Prostate gland (tissue), 2 donors: ENCODE results near the gene COQ10B. TPM values are rescaled to one million over a fixed set of nuclear protein-coding genes. Genes with fewer than 3 reads are reported as not detected.

Experiments
- DNase-seq: peaks from one replicate; pipeline ENCODE4 v3.0.0-alpha.2; 2019; ENCODE audit warnings: low spot score
- H3K27ac ChIP-seq, 2 donors: fragments of 200-600 bp; sonication (generic); 2 replicates each; pipeline ENCODE4 v1.5.1; 2017 to 2019
- H3K27me3 ChIP-seq: fragments of 200-600 bp; sonication (generic); replicated peaks from 2 replicates; pipeline ENCODE4 v1.5.1; 2019; ENCODE audit not compliant: insufficient read depth
- H3K36me3 ChIP-seq, 2 donors: fragments of 200-600 bp; sonication (generic); 1 replicate in 1 of 2; 2 replicates in 1 of 2; pipeline versions ENCODE4 v1.5.1 to v1.8.1; 2017 to 2019
- H3K4me1 ChIP-seq: fragments of 200-600 bp; sonication (generic); replicated peaks from 2 replicates; pipeline ENCODE4 v1.5.1; 2019
- H3K4me3 ChIP-seq, 2 donors: fragments of 200-600 bp; sonication (generic); 2 replicates each; pipeline ENCODE4 v1.5.1; 2017 to 2019
- H3K9me3 ChIP-seq: fragments of 200-600 bp; sonication (generic); 2 replicates; pipeline ENCODE4 v1.5.1; 2017
- CTCF ChIP-seq, 4 experiments: fragments of 200-600 bp in 2 of 4; fragments of 450-650 bp in 2 of 4; sonication (generic) in 2 of 4; IDR thresholded peaks; 1 replicate in 3 of 4; 2 replicates in 1 of 4; pipeline ENCODE4 v1.5.1; 2016 to 2019; ENCODE audit warnings: antibody characterized with exemption in 4 of 4, mild to moderate bottlenecking in 2 of 4, moderate library complexity in 2 of 4
- POLR2A ChIP-seq: fragments of 450-650 bp; IDR thresholded peaks from one replicate; pipeline ENCODE4 v1.6.1; 2016; ENCODE audit warnings: antibody characterized with exemption, mild to moderate bottlenecking
- POLR2AphosphoS5 ChIP-seq: sonication (generic); formaldehyde crosslinking; IDR thresholded peaks from one replicate; pipeline ENCODE4 v1.6.1; 2017; ENCODE audit warnings: antibody characterized with exemption
- WGBS: methylation state at CpG from one replicate; pipeline ENCODE4 v1.1.5; 2018; 5-methylcytosine and 5-hydroxymethylcytosine counted together
- intact Hi-C: fragments of 100-400 bp; cut with DNase I; formaldehyde crosslinking; loops from one replicate; pipeline ENCODE4 v1.14.2; 2022
- total RNA-seq, 2 donors: library from RNA; depleted of rRNA; stranded (reverse); fragments of >200 nt; gene quantifications; one replicate each; pipeline ENCODE4 v1.1.0, GENCODE V29; 2016

COQ10B gene
- total RNA-seq, 2 donors from 2014 or later: 18.7 to 20.1 TPM

- no peak for DNase-seq
- no peaks in the 10 kb centered on the region for H3K9me3 ChIP-seq
- H3K4me1 ChIP-seq: no peaks in the 10 kb centered on the region
- H3K36me3 ChIP-seq: no peaks in the 10 kb centered on the region
- H3K4me3 ChIP-seq: no peak overlapping the region
- no peak for TF ChIP-seq POLR2A
- TF ChIP-seq POLR2AphosphoS5: no peak
- no peak for TF ChIP-seq CTCF (IDR thresholded peaks at IDR 0.05)
- WGBS: 95% methylated on average over 2 of the region's 2 CpGs
- H3K27ac ChIP-seq: no peak overlapping the region
- H3K27me3 ChIP-seq: no peaks in the 10 kb centered on the region
- intact Hi-C loops: loop anchor here (5.0 kb wide), 1 partner anchor 52 kb away; the partner anchor contains the start of gene COQ10B
Observed at GRCh38 chr2:197504000-197504399, 50.6 kb downstream of the COQ10B start.

GRCh38 chr2:197504512-197504911 is 51.2 kb downstream of the COQ10B start:
- intact Hi-C loops: loop anchor here (5.0 kb wide), 1 partner anchor 52 kb away; the partner anchor contains the start of gene COQ10B
- 97% methylated on average over 6 of the region's 6 CpGs for WGBS

GRCh38 chr2:197506658-197507057 is 53.3 kb downstream of the COQ10B start:
- intact Hi-C loops: no loop called here
- 91% methylated on average over 5 of the region's 5 CpGs for WGBS
- DNase-seq: no peak
- Histone ChIP-seq H3K4me3 (no peak overlapping the region), H3K9me3 (no peaks in the 10 kb centered on the region), H3K27ac (no peak overlapping the region), H3K27me3 (no peaks in the 10 kb centered on the region), H3K36me3 (no peaks in the 10 kb centered on the region), H3K4me1 (no peaks in the 10 kb centered on the region)
- TF ChIP-seq POLR2AphosphoS5: no peak
- TF ChIP-seq CTCF (IDR thresholded peaks at IDR 0.05): no peak
- no peak for TF ChIP-seq POLR2A

More at GRCh38 chr2:197504512-197504911, 51.2 kb downstream of the COQ10B start:
- TF ChIP-seq CTCF (IDR thresholded peaks at IDR 0.05): no peak
- TF ChIP-seq POLR2AphosphoS5: no peak
- no peak for TF ChIP-seq POLR2A
- H3K36me3 ChIP-seq: no peaks in the 10 kb centered on the region
- no peaks in the 10 kb centered on the region for H3K4me1 ChIP-seq
- no peaks in the 10 kb centered on the region for H3K27me3 ChIP-seq
- no peaks in the 10 kb centered on the region for H3K9me3 ChIP-seq
- no peak for DNase-seq
- H3K27ac ChIP-seq: no peak overlapping the region
- H3K4me3 ChIP-seq: no peak overlapping the region

- intact Hi-C loops: no loop called here
- 93% methylated on average over 5 of the region's 5 CpGs for WGBS
Observed at GRCh38 chr2:197513915-197514314, 60.6 kb downstream of the COQ10B start.

More at GRCh38 chr2:197513915-197514314, 60.6 kb downstream of the COQ10B start:
- H3K27me3 ChIP-seq: no peaks in the 10 kb centered on the region
- H3K9me3 ChIP-seq: no peaks in the 10 kb centered on the region
- H3K4me1 ChIP-seq: no peaks in the 10 kb centered on the region
- no peak for DNase-seq
- TF ChIP-seq CTCF (IDR thresholded peaks at IDR 0.05) (no peak), POLR2A (no peak), POLR2AphosphoS5 (no peak)
- H3K36me3 ChIP-seq: no peaks in the 10 kb centered on the region
- no peak overlapping the region for H3K4me3 ChIP-seq
- no peak overlapping the region for H3K27ac ChIP-seq
